PC-9 (cell line): Measurements from ENCODE around the gene MON1B. TPM values are rescaled to one million over a fixed set of nuclear protein-coding genes. Genes with fewer than 3 reads are reported as not detected.
"Not testable (repeated sequence)": the region's sequence is repeated elsewhere in the genome, so short reads cannot be mapped to it uniquely, and the experiment has no call there.

Source experiments
- BruUV-seq: library from RNA; stranded (reverse); fragments of 400-500 nt; replicated peaks from 2 replicates; lab custom pipeline; 2021; lab: Mats Ljungman, UMichigan
- CTCF ChIA-PET: fragments of 300-600 bp; sonication (Branson Sonifier 250); formaldehyde crosslinking; loops from one replicate; lab custom pipeline; 2022; ENCODE audit warnings: antibody characterized with exemption; lab: Charles Lee
- POLR2A ChIA-PET: fragments of 300-600 bp; sonication (Branson Sonifier 250); formaldehyde crosslinking; loops from one replicate; lab custom pipeline; 2022; ENCODE audit warnings: antibody characterized with exemption; ENCODE audit not compliant: unreplicated experiment; lab: Charles Lee
- DNase-seq, 2 experiments: peaks; one replicate each; pipeline versions ENCODE4 v3.0.0 to v3.0.0-alpha.2; 2015 to 2022; ENCODE audit warnings: mixed read lengths in 1 of 2
- H2AFZ ChIP-seq: fragments of 200-600 bp; sonication (generic); 2 replicates; pipeline ENCODE4 v1.8.1; 2017; ENCODE audit warnings: antibody characterized with exemption
- H3F3A ChIP-seq: fragments of 200-600 bp; sonication (generic); 2 replicates; pipeline ENCODE4 v1.8.1; 2017; ENCODE audit warnings: antibody characterized with exemption, mild to moderate bottlenecking, low read depth; ENCODE audit not compliant: insufficient read depth
- H3K27ac ChIP-seq: fragments of 200-600 bp; sonication (generic); 2 replicates; pipeline ENCODE4 v1.6.1; 2016; ENCODE audit warnings: mixed run types
- H3K27me3 ChIP-seq: fragments of 200-600 bp; sonication (generic); 2 replicates; pipeline ENCODE4 v1.6.1; 2016; ENCODE audit warnings: low read depth, mixed run types; ENCODE audit not compliant: insufficient read depth
- H3K36me3 ChIP-seq: fragments of 200-600 bp; sonication (generic); 2 replicates; pipeline ENCODE4 v1.6.1; 2016; ENCODE audit warnings: low read depth, mixed run types
- H3K4me1 ChIP-seq: fragments of 200-600 bp; sonication (generic); replicated peaks from 2 replicates; pipeline ENCODE4 v1.6.1; 2016; ENCODE audit warnings: mixed run types; ENCODE audit not compliant: insufficient read depth
- H3K4me2 ChIP-seq: fragments of 200-600 bp; sonication (generic); 2 replicates; pipeline ENCODE4 v1.6.1; 2017; ENCODE audit warnings: mixed run types
- H3K4me3 ChIP-seq: fragments of 200-600 bp; sonication (generic); 2 replicates; pipeline ENCODE4 v1.6.1; 2016; ENCODE audit warnings: mixed run types
- H3K79me2 ChIP-seq: fragments of 200-600 bp; sonication (generic); 2 replicates; pipeline ENCODE4 v1.6.1; 2017; ENCODE audit warnings: low read depth, mixed run types
- H3K9me2 ChIP-seq: fragments of 200-600 bp; sonication (generic); 2 replicates; pipeline ENCODE4 v1.8.1; 2017; ENCODE audit warnings: mild to moderate bottlenecking; ENCODE audit not compliant: insufficient read depth
- H3K9me3 ChIP-seq: fragments of 200-600 bp; sonication (generic); 2 replicates; pipeline ENCODE4 v1.8.1; 2016; ENCODE audit warnings: low read depth; ENCODE audit not compliant: insufficient read depth
- H4K20me1 ChIP-seq: fragments of 200-600 bp; sonication (generic); 2 replicates; pipeline ENCODE4 v1.8.1; 2017; ENCODE audit not compliant: insufficient read depth
- CTCF ChIP-seq: fragments of 200-600 bp; sonication (generic); conservative IDR thresholded peaks from 2 replicates; pipeline ENCODE4 v1.6.1; 2017; ENCODE audit warnings: mixed run types, antibody characterized with exemption, mild to moderate bottlenecking, moderate library complexity
- EZH2 ChIP-seq: fragments of 200-600 bp; sonication (generic); IDR thresholded peaks from 2 replicates; pipeline ENCODE4 v1.8.0; 2017; ENCODE audit warnings: antibody characterized with exemption, low read depth
- intact Hi-C: fragments of 100-400 bp; cut with micrococcal nuclease; formaldehyde crosslinking; loops from one replicate; pipeline ENCODE4 v1.10.0; 2022; ENCODE audit not compliant: unreplicated experiment
- total RNA-seq: library from RNA; stranded (reverse); gene quantifications from 2 replicates; pipeline ENCODE4 v1.2.3, GENCODE V29; 2021

MON1B gene
- total RNA-seq, 1 experiment from 2014 or later = 57.2 TPM

- no peaks in the 10 kb centered on the region for H3F3A ChIP-seq
- no peak overlapping the region for H2AFZ ChIP-seq
- no peak for DNase-seq
- BruUV-seq = no TSS peak
- no peak overlapping the region for H3K4me2 ChIP-seq
- H3K9me2 ChIP-seq = no peaks in the 10 kb centered on the region
- no peaks in the 10 kb centered on the region for H3K4me1 ChIP-seq
- TF ChIP-seq EZH2 (no peak), CTCF (no peak)
- H3K27ac ChIP-seq = no peak overlapping the region
- intact Hi-C loops = no loop called here
- no peaks in the 10 kb centered on the region for H4K20me1 ChIP-seq
- ChIA-PET CTCF (no interaction called here), POLR2A (no interaction called here)
- H3K79me2 ChIP-seq = no peaks in the 10 kb centered on the region
- no peak overlapping the region for H3K4me3 ChIP-seq
- no peaks in the 10 kb centered on the region for H3K9me3 ChIP-seq
- H3K27me3 ChIP-seq = peaks cover 81% of the 10 kb centered on the region
- no peaks in the 10 kb centered on the region for H3K36me3 ChIP-seq
Measured at GRCh38 chr16:77157346-77158058, 33.5 kb upstream of the MON1B start.

DNA sequence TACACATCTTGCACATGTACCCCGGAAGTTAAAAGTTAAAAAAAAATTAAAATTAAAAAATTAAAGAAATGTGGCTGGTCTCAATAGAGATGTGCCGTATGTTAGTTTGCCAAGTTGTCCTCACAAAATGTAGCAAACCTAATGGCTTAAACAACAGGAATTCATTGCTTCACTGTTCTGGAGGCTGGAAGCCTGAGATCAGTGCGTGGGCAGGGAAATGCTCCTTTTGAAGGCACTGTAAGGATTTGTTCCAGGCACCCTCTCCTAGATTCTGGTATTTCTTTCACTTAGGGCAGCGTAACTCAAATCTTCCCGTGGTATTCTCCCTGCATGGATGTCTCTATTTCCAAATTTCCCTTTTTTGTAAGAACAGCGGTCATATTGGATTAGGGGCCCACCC lies 32.7 kb upstream of the MON1B start:
- POLR2A ChIA-PET = no interaction called here
- BruUV-seq = no TSS peak
- no peak for DNase-seq
- Histone ChIP-seq H3K79me2 (no peaks in the 10 kb centered on the region), H4K20me1 (no peaks in the 10 kb centered on the region), H3K27ac (no peak overlapping the region), H3F3A (no peaks in the 10 kb centered on the region), H3K27me3 (peaks cover 81% of the 10 kb centered on the region), H3K9me2 (no peaks in the 10 kb centered on the region), H2AFZ (no peak overlapping the region), H3K4me3 (no peak overlapping the region), H3K4me1 (no peaks in the 10 kb centered on the region), H3K4me2 (no peak overlapping the region), H3K9me3 (no peaks in the 10 kb centered on the region), H3K36me3 (no peaks in the 10 kb centered on the region)
- intact Hi-C loops = no loop called here
- TF ChIP-seq EZH2 = no peak
- no peak for TF ChIP-seq CTCF
- CTCF ChIA-PET = no interaction called here

GRCh38 chr16:77165006-77165405 lies 26.0 kb upstream of the MON1B start:
- no peak for DNase-seq
- no TSS peak for BruUV-seq
- Histone ChIP-seq H3K27ac (no peak overlapping the region), H3K9me2 (no peaks in the 10 kb centered on the region), H3K36me3 (no peaks in the 10 kb centered on the region), H3F3A (no peaks in the 10 kb centered on the region), H4K20me1 (no peaks in the 10 kb centered on the region), H3K4me2 (no peak overlapping the region), H3K4me1 (no peaks in the 10 kb centered on the region), H2AFZ (no peak overlapping the region), H3K79me2 (no peaks in the 10 kb centered on the region), H3K27me3 (peaks cover 79% of the 10 kb centered on the region), H3K4me3 (no peak overlapping the region), H3K9me3 (no peaks in the 10 kb centered on the region)
- no peak for TF ChIP-seq CTCF
- no peak for TF ChIP-seq EZH2
- intact Hi-C loops = no loop called here
- ChIA-PET CTCF (no interaction called here), POLR2A (no interaction called here)

DNA sequence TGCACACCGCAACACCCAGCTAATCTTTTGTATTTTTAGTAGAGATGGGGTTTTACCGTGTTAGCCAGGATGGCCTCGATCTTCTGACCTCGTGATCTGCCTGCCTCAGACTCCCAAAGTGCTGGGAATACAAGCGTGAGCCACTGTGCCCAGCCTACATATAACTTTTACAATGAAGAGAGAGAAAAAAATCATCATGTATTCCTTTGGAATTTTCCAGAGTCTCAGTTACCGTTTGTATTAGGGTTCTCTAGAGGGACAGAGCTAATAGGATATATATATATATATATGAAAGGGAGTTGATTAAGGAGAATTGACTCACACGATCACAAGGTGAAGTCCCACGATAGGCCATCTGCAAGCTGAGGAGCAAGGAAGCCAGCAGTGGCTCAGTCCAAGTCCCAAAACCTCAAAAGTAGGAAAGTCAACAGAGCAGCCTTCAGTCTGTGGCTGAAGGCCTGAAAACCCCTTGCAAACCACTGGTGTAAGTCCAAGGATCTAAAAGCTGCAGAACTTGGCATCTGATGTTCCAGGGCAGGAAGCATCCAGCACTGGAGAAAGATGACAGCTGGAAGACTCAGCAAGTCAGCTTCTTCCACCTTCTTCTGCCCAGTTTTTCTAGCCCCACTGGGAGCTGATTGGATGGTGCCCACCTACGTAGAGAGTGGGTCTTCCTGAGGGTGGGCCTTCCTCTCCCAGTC lies 25.3 kb upstream of the MON1B start:
- H3K9me2 ChIP-seq, POLR2A ChIA-PET, H3K36me3 ChIP-seq, H4K20me1 ChIP-seq, H3K4me3 ChIP-seq, H3K9me3 ChIP-seq, H3K27ac ChIP-seq, DNase-seq, H3K4me1 ChIP-seq, H3F3A ChIP-seq, H3K4me2 ChIP-seq, H3K79me2 ChIP-seq, intact Hi-C loops, BruUV-seq, H2AFZ ChIP-seq: not testable (repeated sequence)
- CTCF ChIA-PET = interaction anchor here (0.5 kb wide), 1 partner anchor 1358 kb away, joined by 14 read pairs; no protein-coding TSS in a partner anchor
- peaks cover 72% of the 10 kb centered on the region for H3K27me3 ChIP-seq
